Activated naive CD4-positive, alpha-beta T cell treated with anti-CD3 and anti-CD28 coated beads, Interleukin-2, amount 10 ng/mL, durations not matched to agents 7 days and 5 days (primary cell): Measurements from ENCODE around the gene DNAJC2.
"Not testable (repeated sequence)": the region's sequence is repeated elsewhere in the genome, so short reads cannot be mapped to it uniquely, and the experiment has no call there.

Source experiments
- CTCF ChIA-PET: fragments of 350-600 bp; sonication (Branson Sonifier 250); formaldehyde crosslinking; loops from one replicate; lab custom pipeline; 2021; ENCODE audit warnings: antibody characterized with exemption; lab: Charles Lee
- DNase-seq: peaks from one replicate; pipeline ENCODE4 v3.0.0-alpha.2; 2020
- H3K27ac Mint-ChIP-seq: one replicate; pipeline ENCODE4 v1.8.0; 2021; ENCODE audit warnings: mild to moderate bottlenecking, moderate library complexity, mixed read lengths
- H3K27me3 Mint-ChIP-seq: one replicate; pipeline ENCODE4 v1.8.0; 2021; ENCODE audit warnings: mild to moderate bottlenecking, mixed read lengths
- H3K36me3 Mint-ChIP-seq: one replicate; pipeline ENCODE4 v1.8.0; 2021; ENCODE audit warnings: mixed read lengths
- H3K4me1 Mint-ChIP-seq: one replicate; pipeline ENCODE4 v1.8.0; 2021; ENCODE audit warnings: mixed read lengths
- H3K4me3 Mint-ChIP-seq: one replicate; pipeline ENCODE4 v1.8.0; 2021; ENCODE audit warnings: mild to moderate bottlenecking, moderate library complexity, mixed read lengths
- H3K9me3 Mint-ChIP-seq: one replicate; pipeline ENCODE4 v1.8.0; 2021; ENCODE audit warnings: mixed read lengths

DNAJC2 gene

GRCh38 chr7:103264054-103264453, 80.5 kb downstream of the DNAJC2 start:
- H3K36me3 Mint-ChIP-seq, H3K4me1 Mint-ChIP-seq, H3K9me3 Mint-ChIP-seq, DNase-seq, H3K27ac Mint-ChIP-seq, H3K27me3 Mint-ChIP-seq, H3K4me3 Mint-ChIP-seq, CTCF ChIA-PET: not testable (repeated sequence)
